ENCODE results near the gene SYK.

The SYK gene

DNA sequence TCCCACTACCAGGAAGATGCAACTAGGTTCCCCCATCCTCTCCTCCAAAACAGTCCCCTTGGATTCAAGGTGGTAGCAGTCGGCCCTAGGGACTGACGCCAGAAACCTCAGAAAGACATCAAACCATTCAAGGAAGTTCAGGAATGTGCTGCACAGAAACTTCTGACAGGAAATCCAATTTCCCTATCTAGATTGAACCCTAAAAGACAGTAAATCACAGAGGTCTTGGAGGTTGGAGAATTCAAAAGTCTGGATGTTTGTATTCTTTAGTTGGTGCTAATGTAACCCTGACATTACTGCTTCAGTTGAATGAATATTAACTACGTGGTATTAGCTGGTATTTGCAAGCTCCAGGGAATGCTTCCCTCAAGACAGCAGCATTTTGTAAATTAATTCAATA lies 125.3 kb downstream of the SYK start:
- H3K4me3 ChIP-seq (ENCODE audit: low read depth, low read length), result no peak overlapping the region
- no peak for DNase-seq (ENCODE audit: low read depth, low spot score)
- TF ChIP-seq, protein P1, sequence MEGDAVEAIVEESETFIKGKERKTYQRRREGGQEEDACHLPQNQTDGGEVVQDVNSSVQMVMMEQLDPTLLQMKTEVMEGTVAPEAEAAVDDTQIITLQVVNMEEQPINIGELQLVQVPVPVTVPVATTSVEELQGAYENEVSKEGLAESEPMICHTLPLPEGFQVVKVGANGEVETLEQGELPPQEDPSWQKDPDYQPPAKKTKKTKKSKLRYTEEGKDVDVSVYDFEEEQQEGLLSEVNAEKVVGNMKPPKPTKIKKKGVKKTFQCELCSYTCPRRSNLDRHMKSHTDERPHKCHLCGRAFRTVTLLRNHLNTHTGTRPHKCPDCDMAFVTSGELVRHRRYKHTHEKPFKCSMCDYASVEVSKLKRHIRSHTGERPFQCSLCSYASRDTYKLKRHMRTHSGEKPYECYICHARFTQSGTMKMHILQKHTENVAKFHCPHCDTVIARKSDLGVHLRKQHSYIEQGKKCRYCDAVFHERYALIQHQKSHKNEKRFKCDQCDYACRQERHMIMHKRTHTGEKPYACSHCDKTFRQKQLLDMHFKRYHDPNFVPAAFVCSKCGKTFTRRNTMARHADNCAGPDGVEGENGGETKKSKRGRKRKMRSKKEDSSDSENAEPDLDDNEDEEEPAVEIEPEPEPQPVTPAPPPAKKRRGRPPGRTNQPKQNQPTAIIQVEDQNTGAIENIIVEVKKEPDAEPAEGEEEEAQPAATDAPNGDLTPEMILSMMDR (IDR thresholded peaks at IDR 0.05; ENCODE audit: low read depth, low read length), result no peak
- in situ Hi-C loops (cut with HindIII; ENCODE audit: low sequenced_read_pairs), result no loop called here

DNA sequence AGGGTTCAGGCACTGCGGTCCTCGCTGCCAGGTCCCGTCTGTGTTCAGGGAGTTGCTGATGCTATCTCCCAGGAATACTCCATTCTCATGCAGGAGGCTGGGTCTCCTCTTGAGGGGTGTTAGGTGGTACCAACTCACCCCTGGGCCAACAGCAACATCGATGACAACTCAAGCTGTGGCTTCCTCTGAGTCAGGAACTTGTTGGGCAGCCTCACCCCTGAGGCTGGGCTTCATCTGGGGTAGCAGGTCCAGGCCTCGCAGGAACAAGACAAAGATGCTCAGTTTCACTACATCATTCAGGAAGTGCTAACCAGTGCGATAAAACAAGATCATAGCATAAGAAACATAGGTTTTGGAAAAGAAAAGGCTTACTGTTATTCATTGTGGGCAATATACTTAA lies 125.9 kb downstream of the SYK start:
- H3K4me3 ChIP-seq (ENCODE audit: low read depth, low read length), result no peak overlapping the region
- TF ChIP-seq, protein P1 (IDR thresholded peaks at IDR 0.05; ENCODE audit: low read depth, low read length), result no peak
- in situ Hi-C loops (cut with HindIII; ENCODE audit: low sequenced_read_pairs), result no loop called here
- DNase-seq (ENCODE audit: low read depth, low spot score), result no peak

DNA sequence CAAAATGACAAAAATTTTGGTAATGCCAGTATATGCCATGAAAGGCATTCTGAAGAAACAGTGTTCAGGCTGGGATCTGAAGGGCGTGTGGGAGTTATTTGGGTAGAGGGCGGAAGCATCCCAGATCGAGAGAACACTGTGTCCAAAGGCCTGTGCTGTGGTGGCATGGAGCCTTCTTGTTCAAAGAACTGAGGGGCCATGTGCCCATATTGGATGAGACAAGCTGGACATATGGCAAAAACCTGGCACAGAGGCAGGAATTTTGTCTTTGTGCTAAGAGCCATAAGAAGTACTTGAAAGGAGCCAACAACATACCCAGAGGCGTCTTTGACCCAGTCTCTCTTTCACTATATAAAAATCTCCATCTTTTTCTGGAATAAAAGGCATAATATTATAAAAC lies 128.0 kb downstream of the SYK start:
- in situ Hi-C loops (cut with HindIII; ENCODE audit: low sequenced_read_pairs), result no loop called here
- no peak overlapping the region for H3K4me3 ChIP-seq (ENCODE audit: low read depth, low read length)
- TF ChIP-seq, protein P1 (IDR thresholded peaks at IDR 0.05; ENCODE audit: low read depth, low read length), result no peak
- no peak for DNase-seq (ENCODE audit: low read depth, low spot score)

DNA sequence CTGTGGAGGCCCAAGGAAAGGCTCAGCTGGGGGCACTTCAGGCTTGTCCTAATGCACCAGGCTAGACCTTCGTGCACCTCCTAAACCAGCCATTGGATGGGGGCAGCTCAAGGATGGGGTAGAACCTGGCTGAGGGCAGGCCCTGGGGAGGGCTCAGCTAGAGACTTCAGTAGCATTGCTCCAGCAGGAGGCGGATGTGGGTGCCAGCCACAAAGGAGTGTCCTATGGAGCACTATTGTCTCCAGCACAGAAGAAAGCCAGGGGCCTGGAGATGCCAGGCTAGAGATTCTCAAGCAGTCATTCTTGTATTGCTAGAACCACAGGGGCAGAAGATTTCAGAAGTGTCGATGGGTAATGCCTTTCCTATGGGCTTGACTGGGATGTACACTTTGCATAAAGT lies 131.8 kb downstream of the SYK start:
- in situ Hi-C loops (cut with HindIII; ENCODE audit: low sequenced_read_pairs), result no loop called here
- TF ChIP-seq, protein P1 (IDR thresholded peaks at IDR 0.05; ENCODE audit: low read depth, low read length), result no peak
- DNase-seq (ENCODE audit: low read depth, low spot score), result no peak
- H3K4me3 ChIP-seq (ENCODE audit: low read depth, low read length), result no peak overlapping the region

DNA sequence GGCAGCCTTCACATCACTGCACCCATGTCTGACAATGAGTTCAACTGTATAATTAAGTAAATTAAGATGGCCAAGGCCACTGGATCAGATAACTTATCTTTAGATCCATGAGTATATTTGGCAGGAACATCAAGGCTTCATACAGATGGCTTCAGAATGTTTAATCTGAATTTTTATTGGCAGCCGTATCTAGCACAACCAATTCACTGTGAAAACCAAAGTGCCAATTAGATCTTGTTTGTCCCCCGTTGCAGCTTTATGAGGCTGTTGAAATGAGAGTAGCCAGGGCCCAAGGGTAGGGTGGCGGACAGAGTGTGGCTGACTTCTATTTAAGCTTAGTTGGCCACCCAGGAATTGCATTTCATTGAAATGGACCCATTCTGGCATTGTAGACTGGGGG lies 137.7 kb downstream of the SYK start:
- in situ Hi-C loops (cut with HindIII; ENCODE audit: low sequenced_read_pairs), result no loop called here
- H3K4me3 ChIP-seq (ENCODE audit: low read depth, low read length), result no peak overlapping the region
- TF ChIP-seq, protein P1 (IDR thresholded peaks at IDR 0.05; ENCODE audit: low read depth, low read length), result no peak
- DNase-seq (ENCODE audit: low read depth, low spot score), result no peak

DNA sequence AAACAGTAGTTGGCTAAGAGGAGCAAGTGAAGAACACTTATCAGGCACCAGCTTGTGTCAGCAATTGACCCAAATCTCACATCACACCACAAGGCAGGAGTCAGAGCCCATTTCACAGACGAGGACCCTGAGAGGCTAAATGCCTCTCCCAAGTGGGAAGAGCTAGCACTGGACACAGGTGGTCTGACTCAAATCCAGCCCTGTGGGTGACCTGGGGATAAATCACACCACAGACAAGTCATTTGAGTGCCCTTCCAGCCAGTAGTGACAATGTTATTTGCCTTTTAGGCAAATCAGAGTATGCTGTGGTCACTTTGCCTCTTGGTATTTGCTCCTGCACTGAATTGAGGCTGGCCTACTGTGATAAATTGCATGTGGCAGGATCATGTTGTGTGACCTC lies 138.7 kb downstream of the SYK start:
- H3K4me3 ChIP-seq (ENCODE audit: low read depth, low read length), result no peak overlapping the region
- DNase-seq (ENCODE audit: low read depth, low spot score), result no peak
- TF ChIP-seq, protein P1 (IDR thresholded peaks at IDR 0.05; ENCODE audit: low read depth, low read length), result no peak
- in situ Hi-C loops (cut with HindIII; ENCODE audit: low sequenced_read_pairs), result no loop called here

DNA sequence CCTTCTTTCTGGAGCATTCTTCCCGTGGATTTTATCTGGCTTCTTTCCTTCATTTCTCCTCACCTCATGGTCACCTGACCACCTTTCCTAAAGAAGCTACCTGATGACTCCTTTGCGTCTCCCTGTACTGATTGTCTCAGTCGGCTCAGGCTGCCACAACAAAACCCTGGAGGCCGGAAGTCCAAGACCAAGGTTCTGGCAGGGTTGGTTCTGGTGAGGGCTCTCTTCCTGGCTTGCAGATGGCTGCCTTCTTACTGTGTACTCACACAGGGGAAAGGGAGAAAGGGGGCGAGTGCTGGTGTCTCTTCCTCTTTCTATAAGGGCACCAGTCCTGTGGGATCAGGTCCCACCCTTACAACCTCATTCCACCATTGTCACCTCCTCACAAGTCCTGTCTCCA lies 140.0 kb downstream of the SYK start:
- TF ChIP-seq, protein P1 (IDR thresholded peaks at IDR 0.05; ENCODE audit: low read depth, low read length), result no peak
- H3K4me3 ChIP-seq (ENCODE audit: low read depth, low read length), result no peak overlapping the region
- in situ Hi-C loops (cut with HindIII; ENCODE audit: low sequenced_read_pairs), result no loop called here

More for the DNA sequence above, 140.0 kb downstream of the SYK start:
- no peak for DNase-seq (ENCODE audit: low read depth, low spot score)
